ENCODE results near the gene G6PC3.

DNA sequence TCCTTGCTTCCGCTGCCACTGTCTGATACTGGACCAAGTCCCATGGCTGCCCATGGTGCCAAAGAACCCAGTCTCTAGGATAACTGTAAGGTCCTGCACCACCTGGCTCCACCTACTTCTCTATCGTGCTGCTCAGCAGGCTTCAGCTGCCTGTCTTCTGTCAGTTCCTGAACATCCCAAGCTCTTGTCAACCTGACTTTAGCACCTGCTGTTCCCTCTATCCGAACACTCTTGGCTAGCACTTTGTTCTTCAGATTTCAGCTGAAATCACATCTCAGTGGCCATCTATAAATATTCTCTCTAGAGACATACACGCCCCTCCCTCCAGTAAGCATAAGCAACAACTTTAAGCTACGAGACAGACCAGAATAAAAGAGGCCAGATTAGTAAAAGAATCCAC, 40.8 kb upstream of the G6PC3 start:
- TF ChIP-seq POLR2AphosphoS5 (IDR thresholded peaks at IDR 0.05; ENCODE audit: low read depth, low read length) (no peak), RAD21 (IDR thresholded peaks at IDR 0.05; ENCODE audit: low read length) (no peak)
